Peyer's patch (tissue), 4 donors: ENCODE measurements around the gene IL17REL.

Experiments
- CTCF ChIP-seq, 6 experiments: fragments of 450-650 bp in 4 of 6; fragments of 200-600 bp in 2 of 6; sonication (generic) in 1 of 6; IDR thresholded peaks; one replicate each; pipeline ENCODE4 v1.5.1; 2017 to 2019; ENCODE audit warnings: antibody characterized with exemption in 6 of 6, mild to moderate bottlenecking in 3 of 6, moderate library complexity in 1 of 6
- POLR2A ChIP-seq, 2 donors: fragments of 450-650 bp; IDR thresholded peaks; one replicate each; pipeline ENCODE4 v1.5.1; 2017; ENCODE audit warnings: antibody characterized with exemption in 2 of 2, mild to moderate bottlenecking in 2 of 2, moderate library complexity in 2 of 2

- TF ChIP-seq CTCF (IDR thresholded peaks at IDR 0.05) (no peak), POLR2A (IDR thresholded peaks at IDR 0.05) (no peak)
Observed at GRCh38 chr22:49999946-50000586, 12.5 kb downstream of the IL17REL start.
